GM19099 (cell line): ENCODE measurements around the gene PPP3R2.

Source experiments
- POLR2A ChIP-seq: IDR thresholded peaks from 3 replicates; pipeline ENCODE4 v1.6.1; 2011; ENCODE audit warnings: low read depth; ENCODE audit not compliant: insufficient read length; ENCODE audit errors: extremely low read depth

Gene PPP3R2

GRCh38 chr9:101601904-101602765 lies 7.4 kb upstream of the PPP3R2 start:
- no peak for TF ChIP-seq POLR2A

- no peak for TF ChIP-seq POLR2A
Observed at GRCh38 chr9:101593345-101593744, 1.4 kb downstream of the PPP3R2 start.

GRCh38 chr9:101592788-101593187 lies 2.0 kb downstream of the PPP3R2 start:
- no peak for TF ChIP-seq POLR2A

GRCh38 chr9:101591787-101592446 lies 2.9 kb downstream of the PPP3R2 start:
- TF ChIP-seq POLR2A: no peak

GRCh38 chr9:101590901-101591300 lies 3.9 kb downstream of the PPP3R2 start:
- TF ChIP-seq POLR2A: no peak

- TF ChIP-seq POLR2A: no peak
Observed at GRCh38 chr9:101587332-101588043, 7.3 kb downstream of the PPP3R2 start.

GRCh38 chr9:101586651-101587050 lies 8.1 kb downstream of the PPP3R2 start:
- no peak for TF ChIP-seq POLR2A

- TF ChIP-seq POLR2A: no peak
Observed at GRCh38 chr9:101585740-101586139, 9.0 kb downstream of the PPP3R2 start.

- no peak for TF ChIP-seq POLR2A
Observed at GRCh38 chr9:101582553-101582952, 12.2 kb downstream of the PPP3R2 start.

GRCh38 chr9:101579711-101580545 lies 14.8 kb downstream of the PPP3R2 start:
- no peak for TF ChIP-seq POLR2A

GRCh38 chr9:101578378-101578777 lies 16.4 kb downstream of the PPP3R2 start:
- TF ChIP-seq POLR2A: no peak

- no peak for TF ChIP-seq POLR2A
Observed at GRCh38 chr9:101574731-101575333, 19.9 kb downstream of the PPP3R2 start.

GRCh38 chr9:101572316-101572715 lies 22.5 kb downstream of the PPP3R2 start:
- no peak for TF ChIP-seq POLR2A

- TF ChIP-seq POLR2A: no peak
Observed at GRCh38 chr9:101571114-101571513, 23.7 kb downstream of the PPP3R2 start.
